HepG2 (cell line): ENCODE data around the gene CORT. TPM values are rescaled to one million over a fixed set of nuclear protein-coding genes. Genes with fewer than 3 reads are reported as not detected.

ENCODE experiments used
- ATAC-seq: fragments of 200-7000 bp; cut with Tn5 transposase; 3 replicates; pipeline ENCODE4 v1.9.1; 2020; ENCODE audit warnings: mild to moderate bottlenecking, moderate library complexity
- BruUV-seq: library from RNA; stranded (reverse); fragments of 400-500 nt; replicated peaks from 2 replicates; lab custom pipeline; 2021; lab: Mats Ljungman, UMichigan
- CTCF ChIA-PET: fragments of 300-600 bp; formaldehyde crosslinking; extraction: SDS; loops from one replicate; lab custom pipeline; 2021; ENCODE audit warnings: low total read pairs, inconsistent platforms, low intra/inter-chr PET ratio; lab: Yijun Ruan, JAX
- POLR2A ChIA-PET: fragments of 350-600 bp; sonication (Branson Sonifier 250); formaldehyde crosslinking; loops from one replicate; lab custom pipeline; 2020; ENCODE audit warnings: antibody characterized with exemption, inconsistent platforms; lab: Yijun Ruan, JAX
- DNase-seq: peaks from one replicate; pipeline ENCODE4 v3.0.0-alpha.2; 2015; ENCODE audit warnings: low spot score
- FAIRE-seq: peaks from 3 replicates; lab custom pipeline; 2011; peaks lifted over from hg19 to GRCh38; lab: Jason Lieb, UNC
- H2AFZ ChIP-seq: one replicate; pipeline ENCODE4 v1.6.1; 2011; ENCODE audit warnings: low read length, inconsistent platforms
- H3K27ac ChIP-seq: fragments of 300-600 bp; 3 replicates; pipeline ENCODE4 v1.8.0; 2011; ENCODE audit warnings: mixed run types, mild to moderate bottlenecking, mixed read lengths, low read length, inconsistent platforms; ENCODE audit not compliant: insufficient read depth; ENCODE audit errors: extremely low read length
- H3K27me3 ChIP-seq, 2 experiments: fragments of 200-600 bp in 1 of 2; 2 replicates in 1 of 2; 3 replicates in 1 of 2; pipeline versions ENCODE4 v1.6.0 to v1.8.0; 2011; ENCODE audit warnings: low read length in 2 of 2, mild to moderate bottlenecking in 2 of 2, moderate library complexity in 2 of 2, inconsistent platforms in 1 of 2; ENCODE audit not compliant: insufficient read depth in 2 of 2, control insufficient read depth in 1 of 2
- H3K36me3 ChIP-seq, 2 experiments: fragments of 200-600 bp in 1 of 2; replicated peaks in 1 of 2; 2 replicates in 1 of 2; 3 replicates in 1 of 2; pipeline versions ENCODE4 v1.5.1 to v1.8.0; 2011; ENCODE audit warnings: low read length in 2 of 2, inconsistent platforms in 1 of 2; ENCODE audit not compliant: insufficient read depth in 2 of 2, control insufficient read depth in 1 of 2
- H3K4me1 ChIP-seq: 2 replicates; pipeline ENCODE4 v1.5.1; 2012; ENCODE audit warnings: low read length, inconsistent platforms; ENCODE audit not compliant: insufficient read depth
- H3K4me2 ChIP-seq: 2 replicates; pipeline ENCODE4 v1.6.0; 2011; ENCODE audit warnings: low read depth, low read length, inconsistent platforms
- H3K4me3 ChIP-seq, 3 experiments: fragments of 200-600 bp in 1 of 3; sonication (generic), shearing (Covaris generic) in 1 of 3; replicated peaks in 1 of 3; 2 replicates each; pipeline ENCODE4 v1.5.1; 2011 to 2016; ENCODE audit warnings: low read length in 3 of 3, inconsistent platforms in 2 of 3, low read depth in 2 of 3, mild to moderate bottlenecking in 2 of 3, control low read depth in 1 of 3, mixed read lengths in 1 of 3; ENCODE audit not compliant: insufficient read depth in 1 of 3
- H3K79me2 ChIP-seq: one replicate; pipeline ENCODE4 v1.6.1; 2011; ENCODE audit warnings: low read length, inconsistent platforms; ENCODE audit not compliant: insufficient read depth
- H3K9ac ChIP-seq: 2 replicates; pipeline ENCODE4 v1.6.0; 2011; ENCODE audit warnings: mild to moderate bottlenecking, low read depth, low read length, inconsistent platforms; ENCODE audit not compliant: insufficient read depth
- H3K9me3 ChIP-seq: 2 replicates; pipeline ENCODE4 v1.5.1; 2012; ENCODE audit warnings: mild to moderate bottlenecking, low read length
- H4K20me1 ChIP-seq: 2 replicates; pipeline ENCODE4 v1.6.0; 2011; ENCODE audit warnings: inconsistent platforms, mild to moderate bottlenecking, low read length, moderate library complexity; ENCODE audit not compliant: insufficient read depth
- ARID2 ChIP-seq: sonication (generic); formaldehyde crosslinking; IDR thresholded peaks from 2 replicates; pipeline ENCODE4 v1.8.1; 2022; ENCODE audit warnings: mild to moderate bottlenecking, missing genetic modification reagents, borderline replicate concordance
- CHD4 ChIP-seq: fragments of 200-600 bp; sonication (generic); IDR thresholded peaks from 2 replicates; pipeline ENCODE4 v1.7.0; 2017; ENCODE audit warnings: mild to moderate bottlenecking, low read length, borderline replicate concordance
- CSRNP2 ChIP-seq: sonication (generic); formaldehyde crosslinking; conservative IDR thresholded peaks from 2 replicates; pipeline ENCODE4 v1.8.0; 2022; ENCODE audit warnings: low read depth, missing genetic modification reagents
- HIC2 ChIP-seq: sonication (generic); formaldehyde crosslinking; IDR thresholded peaks from 2 replicates; pipeline ENCODE4 v1.9.0; 2022; ENCODE audit warnings: low read depth, missing genetic modification reagents
- IKZF4 ChIP-seq: sonication (generic); formaldehyde crosslinking; IDR thresholded peaks from 2 replicates; pipeline ENCODE4 v1.5.1; 2020; ENCODE audit warnings: borderline replicate concordance, mild to moderate bottlenecking, low read depth, missing genetic modification reagents; ENCODE audit errors: not compliant biosample characterization
- ISL2 ChIP-seq: sonication (generic); formaldehyde crosslinking; IDR thresholded peaks from 2 replicates; pipeline ENCODE4 v1.5.0; 2020; ENCODE audit warnings: missing genetic modification reagents
- SMYD3 ChIP-seq: sonication (generic); formaldehyde crosslinking; IDR thresholded peaks from 2 replicates; pipeline ENCODE4 v1.8.1; 2023; ENCODE audit warnings: mild to moderate bottlenecking, missing genetic modification reagents
- YEATS2 ChIP-seq: sonication (generic); formaldehyde crosslinking; IDR thresholded peaks from 2 replicates; pipeline ENCODE4 v1.4.0; 2020; ENCODE audit warnings: missing genetic modification reagents, borderline replicate concordance
- ZC3H4 ChIP-seq: sonication (generic); formaldehyde crosslinking; IDR thresholded peaks from 2 replicates; pipeline ENCODE4 v1.4.0; 2020; ENCODE audit warnings: missing genetic modification reagents, borderline replicate concordance
- ZNF124 ChIP-seq: sonication (generic); formaldehyde crosslinking; IDR thresholded peaks from 2 replicates; pipeline ENCODE4 v1.4.0; 2020; ENCODE audit warnings: missing genetic modification reagents
- ZNF629 ChIP-seq: sonication (generic); formaldehyde crosslinking; conservative IDR thresholded peaks from 2 replicates; pipeline ENCODE4 v1.5.0; 2020; ENCODE audit warnings: missing genetic modification reagents
- ZNF891 ChIP-seq: sonication (generic); formaldehyde crosslinking; IDR thresholded peaks from 2 replicates; pipeline ENCODE4 v1.5.0; 2020; ENCODE audit warnings: mild to moderate bottlenecking, missing genetic modification reagents
- WGBS: methylation state at CpG from one replicate; pipeline ENCODE4 v1.1.6; 2017; ENCODE audit warnings: low lambda C conversion rate; 5-methylcytosine and 5-hydroxymethylcytosine counted together
- in situ Hi-C: cut with HindIII; loops from 2 replicates; pipeline ENCODE4 v1.10.0; 2017; ENCODE audit warnings: low pct_unique_long_range_greater_than_20kb; ENCODE audit not compliant: extremely low pct_ligation_motif_present
- intact Hi-C: fragments of 100-400 bp; cut with micrococcal nuclease; formaldehyde crosslinking; loops from one replicate; pipeline ENCODE4 v1.10.0; 2022; ENCODE audit not compliant: unreplicated experiment
- polyA plus RNA-seq, 8 experiments: library from polyadenylated mRNA; depleted of rRNA in 3 of 8; stranded (reverse) in 7 of 8; unstranded in 1 of 8; fragments of >200 nt; fragmentation: Illumina TruSeq in 4 of 8; extraction: Trizol in 4 of 8; gene quantifications; 2 replicates each; pipeline versions ENCODE4 v1.2.1 to v1.2.3, GENCODE V29; 2011 to 2016; ENCODE audit warnings: low read depth in 4 of 8, missing spikeins in 1 of 8, mixed read lengths in 1 of 8; ENCODE audit not compliant: insufficient read depth in 1 of 8
- total RNA-seq, 5 experiments: library from RNA; depleted of rRNA; stranded (reverse); fragments of >200 nt; fragmentation: Illumina TruSeq; extraction: Trizol; gene quantifications; 2 replicates each; pipeline ENCODE4 v1.2.3, GENCODE V29; 2016; ENCODE audit warnings: low read depth in 1 of 5

The CORT gene
- total and polyA plus RNA-seq, 2 of the 13 experiments (the other 11 are each of a cell fraction or from before 2014, with no cell fraction given): 0.11 to 0.62 TPM

- intact Hi-C loops: no loop called here
- FAIRE-seq: no peak
Measured at GRCh38 chr1:10479296-10479695, 29.5 kb downstream of the CORT start.

More at GRCh38 chr1:10479296-10479695, 29.5 kb downstream of the CORT start:
- no peak for TF ChIP-seq ZNF891 (CRISPR knock-in tag)
- TF ChIP-seq ZNF629 (CRISPR knock-in tag): no peak
- TF ChIP-seq HIC2 (CRISPR knock-in tag): no peak
- no peak for TF ChIP-seq ISL2 (CRISPR knock-in tag)
- no peak for TF ChIP-seq SMYD3 (CRISPR knock-in tag)
- TF ChIP-seq YEATS2: no peak
- no peak for TF ChIP-seq ZNF124
- no peak for TF ChIP-seq ZC3H4 (CRISPR knock-in tag)
- no peak for TF ChIP-seq CHD4
- no peak for TF ChIP-seq CSRNP2 (CRISPR knock-in tag)
- no peak for TF ChIP-seq ARID2
- no peak for TF ChIP-seq IKZF4 (CRISPR knock-in tag)
- ATAC-seq (no peak), DNase-seq (no peak)
- in situ Hi-C loops: loop anchor here (10.0 kb wide), 1 partner anchor 94 kb away; no protein-coding TSS in a partner anchor
- CTCF ChIA-PET: no interaction called here
- no peak overlapping the region for H3K4me2 ChIP-seq
- H3K4me1 ChIP-seq: peaks cover 24% of the 10 kb centered on the region
- H3K36me3 ChIP-seq: 0 out of 5 replicates have a peak, but pooled peaks cover 2 to 4% of the 10 kb centered on the region in 2 experiments
- H3K9me3 ChIP-seq: no peaks in the 10 kb centered on the region
- H3K9ac ChIP-seq: no peak overlapping the region
- no TSS peak for BruUV-seq
- 0 out of 2 replicates have a peak, but pooled peaks cover under 1% of the 10 kb centered on the region for H4K20me1 ChIP-seq
- WGBS: 83% methylated on average over 8 of the region's 8 CpGs
- no peak overlapping the region for H2AFZ ChIP-seq
- peaks cover 52% of the 10 kb centered on the region for H3K79me2 ChIP-seq
- H3K4me3 ChIP-seq: no peak overlapping the region
- H3K27me3 ChIP-seq: no peaks in the 10 kb centered on the region; a peak in 1 of 5 replicates
- POLR2A ChIA-PET: no interaction called here
- H3K27ac ChIP-seq: no peak overlapping the region
